ENCODE results near the gene CPED1. TPM values are rescaled to one million over a fixed set of nuclear protein-coding genes. Genes with fewer than 3 reads are reported as not detected.

The CPED1 gene
- total RNA-seq, 2 donors from 2014 or later = 4.0 to 15.9 TPM

- intact Hi-C loops (cut with DNase I) = loop anchor here (10.0 kb wide), 1 partner anchor 281 kb away; no protein-coding TSS in a partner anchor
- H3K9ac ChIP-seq (ENCODE audit: low read depth in 2 of 2, low read length in 2 of 2) = no peak overlapping the region
These were observed 97.4 kb downstream of the CPED1 start for GRCh38 chr7:121085922-121086321.

GRCh38 chr7:121088870-121089269, 100.4 kb downstream of the CPED1 start:
- Histone ChIP-seq H3K9ac (ENCODE audit: low read depth in 2 of 2, low read length in 2 of 2) (no peak overlapping the region), H3K27me3 (no peaks in the 10 kb centered on the region), H3K4me3 (no peak overlapping the region), H3K27ac (no peak overlapping the region), H3K9me3 (no peaks in the 10 kb centered on the region), H3K36me3 (no peaks in the 10 kb centered on the region), H3K4me1 (no peaks in the 10 kb centered on the region)
- no peak for DNase-seq
- no peak for TF ChIP-seq CTCF (IDR thresholded peaks at IDR 0.05)
- intact Hi-C loops (cut with DNase I) = loop anchor here (10.0 kb wide), 1 partner anchor 284 kb away; no protein-coding TSS in a partner anchor

More at GRCh38 chr7:121085922-121086321, 97.4 kb downstream of the CPED1 start:
- no peaks in the 10 kb centered on the region for H3K36me3 ChIP-seq
- no peak for DNase-seq
- no peak overlapping the region for H3K4me3 ChIP-seq
- no peak overlapping the region for H3K27ac ChIP-seq
- no peak for TF ChIP-seq CTCF (IDR thresholded peaks at IDR 0.05)
- H3K9me3 ChIP-seq = no peaks in the 10 kb centered on the region
- H3K27me3 ChIP-seq = no peaks in the 10 kb centered on the region
- no peaks in the 10 kb centered on the region for H3K4me1 ChIP-seq

- Histone ChIP-seq H3K27me3 (no peaks in the 10 kb centered on the region), H3K4me3 (no peak overlapping the region), H3K36me3 (no peaks in the 10 kb centered on the region), H3K9me3 (no peaks in the 10 kb centered on the region), H3K9ac (ENCODE audit: low read depth in 2 of 2, low read length in 2 of 2) (no peak overlapping the region), H3K27ac (no peak overlapping the region), H3K4me1 (no peaks in the 10 kb centered on the region)
- intact Hi-C loops (cut with DNase I) = no loop called here
- DNase-seq = no peak
- no peak for TF ChIP-seq CTCF (IDR thresholded peaks at IDR 0.05)
These were observed 106.3 kb downstream of the CPED1 start for GRCh38 chr7:121094829-121095228.

- intact Hi-C loops (cut with DNase I) = no loop called here
- DNase-seq = no peak
- TF ChIP-seq CTCF (IDR thresholded peaks at IDR 0.05) = no peak
- Histone ChIP-seq H3K27ac (no peak overlapping the region), H3K9ac (ENCODE audit: low read depth in 2 of 2, low read length in 2 of 2) (no peak overlapping the region), H3K9me3 (no peaks in the 10 kb centered on the region), H3K27me3 (no peaks in the 10 kb centered on the region), H3K36me3 (no peaks in the 10 kb centered on the region), H3K4me1 (no peaks in the 10 kb centered on the region), H3K4me3 (no peak overlapping the region)
These were observed 109.1 kb downstream of the CPED1 start for GRCh38 chr7:121097577-121097976.

GRCh38 chr7:121099572-121099971, 111.1 kb downstream of the CPED1 start:
- no peaks in the 10 kb centered on the region for H3K9me3 ChIP-seq
- DNase-seq = no peak
- intact Hi-C loops (cut with DNase I) = no loop called here
- H3K27ac ChIP-seq = no peak overlapping the region
- no peak overlapping the region for H3K4me3 ChIP-seq
- TF ChIP-seq CTCF (IDR thresholded peaks at IDR 0.05) = no peak
- no peaks in the 10 kb centered on the region for H3K4me1 ChIP-seq
- H3K27me3 ChIP-seq = no peaks in the 10 kb centered on the region
- no peak overlapping the region for H3K9ac ChIP-seq (ENCODE audit: low read depth in 2 of 2, low read length in 2 of 2)
- H3K36me3 ChIP-seq = no peaks in the 10 kb centered on the region

Measured in colonic mucosa (tissue), 4 donors.